PC-3 (cell line): ENCODE measurements around the gene HS2ST1.

Experiments used
- EZH2 ChIP-seq: fragments of 300-600 bp; sonication (generic); IDR thresholded peaks from one replicate; pipeline ENCODE4 v1.6.1; 2017; ENCODE audit warnings: antibody characterized with exemption, mild to moderate bottlenecking, low read length; ENCODE audit not compliant: unreplicated experiment
- EZH2phosphoT487 ChIP-seq: fragments of 300-600 bp; sonication (generic); IDR thresholded peaks from 2 replicates; pipeline ENCODE4 v1.6.1; 2018; ENCODE audit warnings: mild to moderate bottlenecking, antibody characterized with exemption, low read length, borderline replicate concordance
- TF ChIP-seq, protein P1 (sequence below): fragments of 300-600 bp; sonication (generic); conservative IDR thresholded peaks from 2 replicates; pipeline ENCODE4 v1.5.1; 2017; ENCODE audit warnings: antibody characterized with exemption, low read depth, mild to moderate bottlenecking, low read length

DNA sequence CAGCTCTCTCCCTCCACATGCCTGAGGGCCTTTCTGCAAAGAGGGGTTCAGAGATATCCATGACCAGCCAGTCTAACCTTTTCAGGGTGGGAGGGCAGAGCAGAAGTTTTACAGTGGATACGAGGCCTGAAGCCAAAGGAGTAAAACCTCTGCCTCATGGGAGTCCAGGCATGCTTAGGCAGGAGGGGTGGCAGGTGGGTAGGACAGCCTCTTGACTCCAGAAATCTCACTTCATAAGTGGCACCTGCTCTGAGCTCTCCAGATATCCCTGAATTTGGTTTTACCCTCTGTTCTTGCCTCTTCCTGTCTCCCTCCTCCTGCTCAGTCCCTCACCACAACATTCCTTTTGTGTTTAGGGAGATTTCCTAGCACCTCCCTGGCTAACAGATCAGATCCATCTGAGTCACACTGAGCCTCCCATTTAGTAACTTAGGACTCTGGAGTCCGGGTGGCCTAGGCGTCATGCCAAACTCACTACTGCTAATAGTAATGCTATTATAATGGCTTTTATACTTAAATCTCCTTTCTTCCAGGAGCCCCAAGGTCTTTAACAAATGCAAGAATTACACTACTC lies 201.0 kb downstream of the HS2ST1 start:
- TF ChIP-seq, protein P1, sequence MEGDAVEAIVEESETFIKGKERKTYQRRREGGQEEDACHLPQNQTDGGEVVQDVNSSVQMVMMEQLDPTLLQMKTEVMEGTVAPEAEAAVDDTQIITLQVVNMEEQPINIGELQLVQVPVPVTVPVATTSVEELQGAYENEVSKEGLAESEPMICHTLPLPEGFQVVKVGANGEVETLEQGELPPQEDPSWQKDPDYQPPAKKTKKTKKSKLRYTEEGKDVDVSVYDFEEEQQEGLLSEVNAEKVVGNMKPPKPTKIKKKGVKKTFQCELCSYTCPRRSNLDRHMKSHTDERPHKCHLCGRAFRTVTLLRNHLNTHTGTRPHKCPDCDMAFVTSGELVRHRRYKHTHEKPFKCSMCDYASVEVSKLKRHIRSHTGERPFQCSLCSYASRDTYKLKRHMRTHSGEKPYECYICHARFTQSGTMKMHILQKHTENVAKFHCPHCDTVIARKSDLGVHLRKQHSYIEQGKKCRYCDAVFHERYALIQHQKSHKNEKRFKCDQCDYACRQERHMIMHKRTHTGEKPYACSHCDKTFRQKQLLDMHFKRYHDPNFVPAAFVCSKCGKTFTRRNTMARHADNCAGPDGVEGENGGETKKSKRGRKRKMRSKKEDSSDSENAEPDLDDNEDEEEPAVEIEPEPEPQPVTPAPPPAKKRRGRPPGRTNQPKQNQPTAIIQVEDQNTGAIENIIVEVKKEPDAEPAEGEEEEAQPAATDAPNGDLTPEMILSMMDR = no peak
- TF ChIP-seq EZH2phosphoT487 (no peak), EZH2 (no peak)
